ENCODE data around the gene CCDC81.

DNA sequence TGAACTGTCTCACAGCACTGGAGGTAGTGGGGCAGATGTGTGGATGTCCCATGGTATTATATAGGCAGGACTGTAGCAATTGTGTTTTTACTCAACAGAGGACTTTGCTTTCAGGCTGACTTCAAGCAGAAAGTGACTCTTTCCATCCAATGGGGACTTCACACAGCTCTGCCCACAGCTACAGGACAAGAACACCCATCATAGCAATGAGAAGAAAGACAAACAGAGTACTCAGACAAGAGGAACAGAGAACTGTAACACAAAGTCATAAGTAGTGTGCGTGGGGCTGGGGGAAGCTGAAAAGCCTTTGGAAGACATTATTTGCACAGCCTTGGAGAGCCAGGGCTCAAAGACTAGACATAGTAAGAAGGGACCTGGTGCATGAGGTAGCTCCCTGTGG is 70.3 kb downstream of the CCDC81 start:
- TF ChIP-seq, protein P1, sequence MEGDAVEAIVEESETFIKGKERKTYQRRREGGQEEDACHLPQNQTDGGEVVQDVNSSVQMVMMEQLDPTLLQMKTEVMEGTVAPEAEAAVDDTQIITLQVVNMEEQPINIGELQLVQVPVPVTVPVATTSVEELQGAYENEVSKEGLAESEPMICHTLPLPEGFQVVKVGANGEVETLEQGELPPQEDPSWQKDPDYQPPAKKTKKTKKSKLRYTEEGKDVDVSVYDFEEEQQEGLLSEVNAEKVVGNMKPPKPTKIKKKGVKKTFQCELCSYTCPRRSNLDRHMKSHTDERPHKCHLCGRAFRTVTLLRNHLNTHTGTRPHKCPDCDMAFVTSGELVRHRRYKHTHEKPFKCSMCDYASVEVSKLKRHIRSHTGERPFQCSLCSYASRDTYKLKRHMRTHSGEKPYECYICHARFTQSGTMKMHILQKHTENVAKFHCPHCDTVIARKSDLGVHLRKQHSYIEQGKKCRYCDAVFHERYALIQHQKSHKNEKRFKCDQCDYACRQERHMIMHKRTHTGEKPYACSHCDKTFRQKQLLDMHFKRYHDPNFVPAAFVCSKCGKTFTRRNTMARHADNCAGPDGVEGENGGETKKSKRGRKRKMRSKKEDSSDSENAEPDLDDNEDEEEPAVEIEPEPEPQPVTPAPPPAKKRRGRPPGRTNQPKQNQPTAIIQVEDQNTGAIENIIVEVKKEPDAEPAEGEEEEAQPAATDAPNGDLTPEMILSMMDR (IDR thresholded peaks at IDR 0.05; ENCODE audit: low read depth, low read length, poor library complexity, severe bottlenecking) = no peak
- no peak for TF ChIP-seq EZH2phosphoT487 (IDR thresholded peaks at IDR 0.05; ENCODE audit: borderline replicate concordance, low read length)
